ENCODE measurements around the gene DHTKD1.

The DHTKD1 gene, protein sequence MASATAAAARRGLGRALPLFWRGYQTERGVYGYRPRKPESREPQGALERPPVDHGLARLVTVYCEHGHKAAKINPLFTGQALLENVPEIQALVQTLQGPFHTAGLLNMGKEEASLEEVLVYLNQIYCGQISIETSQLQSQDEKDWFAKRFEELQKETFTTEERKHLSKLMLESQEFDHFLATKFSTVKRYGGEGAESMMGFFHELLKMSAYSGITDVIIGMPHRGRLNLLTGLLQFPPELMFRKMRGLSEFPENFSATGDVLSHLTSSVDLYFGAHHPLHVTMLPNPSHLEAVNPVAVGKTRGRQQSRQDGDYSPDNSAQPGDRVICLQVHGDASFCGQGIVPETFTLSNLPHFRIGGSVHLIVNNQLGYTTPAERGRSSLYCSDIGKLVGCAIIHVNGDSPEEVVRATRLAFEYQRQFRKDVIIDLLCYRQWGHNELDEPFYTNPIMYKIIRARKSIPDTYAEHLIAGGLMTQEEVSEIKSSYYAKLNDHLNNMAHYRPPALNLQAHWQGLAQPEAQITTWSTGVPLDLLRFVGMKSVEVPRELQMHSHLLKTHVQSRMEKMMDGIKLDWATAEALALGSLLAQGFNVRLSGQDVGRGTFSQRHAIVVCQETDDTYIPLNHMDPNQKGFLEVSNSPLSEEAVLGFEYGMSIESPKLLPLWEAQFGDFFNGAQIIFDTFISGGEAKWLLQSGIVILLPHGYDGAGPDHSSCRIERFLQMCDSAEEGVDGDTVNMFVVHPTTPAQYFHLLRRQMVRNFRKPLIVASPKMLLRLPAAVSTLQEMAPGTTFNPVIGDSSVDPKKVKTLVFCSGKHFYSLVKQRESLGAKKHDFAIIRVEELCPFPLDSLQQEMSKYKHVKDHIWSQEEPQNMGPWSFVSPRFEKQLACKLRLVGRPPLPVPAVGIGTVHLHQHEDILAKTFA

DNA sequence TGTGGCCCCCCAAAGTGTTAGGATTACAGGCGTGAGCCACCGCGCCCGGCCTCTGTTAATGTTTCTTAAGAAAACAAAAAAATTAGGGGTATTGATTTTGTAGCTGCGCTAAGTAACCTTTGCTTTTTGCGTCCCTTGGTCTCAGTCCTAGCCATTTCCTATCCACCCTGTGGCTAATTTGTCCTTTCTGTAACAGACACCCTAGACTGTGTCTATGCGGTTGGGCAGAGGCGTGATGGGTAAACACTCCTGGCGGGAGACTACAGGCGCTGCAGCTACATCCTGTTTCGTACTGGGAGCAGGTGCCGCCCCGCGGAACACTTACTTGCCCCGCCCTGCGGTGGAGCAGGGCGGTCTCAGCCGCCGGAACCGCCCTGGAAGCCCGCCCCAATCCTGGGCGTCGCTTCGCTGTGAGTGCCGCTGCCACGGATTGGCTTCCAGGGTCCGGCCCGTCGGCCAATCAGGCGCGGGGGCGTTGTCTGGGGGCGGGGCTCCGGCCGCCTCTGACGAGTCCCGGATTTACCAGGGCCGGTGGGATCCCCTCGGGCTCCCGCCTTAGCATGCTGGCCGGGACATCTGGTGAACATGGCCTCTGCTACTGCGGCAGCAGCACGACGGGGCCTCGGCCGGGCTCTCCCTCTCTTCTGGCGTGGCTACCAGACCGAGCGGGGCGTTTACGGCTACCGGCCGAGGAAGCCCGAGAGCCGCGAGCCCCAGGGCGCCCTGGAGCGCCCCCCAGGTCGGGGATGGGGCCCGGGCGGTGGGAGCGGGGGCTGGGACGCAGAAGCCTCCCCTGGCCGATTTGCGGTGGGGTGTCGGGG, at the start of gene DHTKD1:
DHTKD1 (plus strand) TSS at position 506 of the 821 bp plus-strand sequence; CDS start at position 586, 80 bp downstream.
- peak; percentile 99 to 100 for ATAC-seq

DNA sequence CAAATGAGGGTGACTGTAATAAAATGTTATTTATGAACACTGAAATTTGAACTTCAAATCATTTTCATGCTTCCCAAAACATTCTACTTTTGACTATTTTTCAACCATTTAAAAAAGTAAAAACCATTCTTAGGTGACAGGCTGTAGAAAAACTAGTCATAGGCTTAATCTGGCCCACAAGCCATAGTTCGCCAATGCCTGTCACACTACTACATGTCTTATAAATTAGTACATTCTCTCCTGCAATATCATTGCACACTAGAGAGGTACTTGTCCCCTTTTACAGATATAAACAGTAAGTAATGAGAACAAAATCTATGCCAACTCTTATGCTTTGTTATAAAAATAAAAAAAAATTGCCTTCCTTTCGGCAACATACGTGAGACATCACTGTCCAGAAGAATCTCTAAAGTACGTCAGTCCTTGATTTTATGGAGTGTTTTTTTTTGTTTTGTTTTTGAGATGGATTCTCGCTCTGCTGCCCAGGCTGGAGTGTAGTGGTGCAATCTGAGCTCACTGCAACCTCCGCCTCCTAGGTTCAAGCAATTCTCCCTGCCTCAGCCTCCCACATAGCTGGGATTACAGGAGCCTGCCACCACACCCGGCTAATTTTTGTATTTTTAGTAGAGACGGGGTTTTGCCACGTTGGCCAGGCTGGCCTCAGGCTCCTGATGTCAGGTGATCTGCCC, 49.3 kb upstream of the DHTKD1 start:
- ATAC-seq = no peak

DNA sequence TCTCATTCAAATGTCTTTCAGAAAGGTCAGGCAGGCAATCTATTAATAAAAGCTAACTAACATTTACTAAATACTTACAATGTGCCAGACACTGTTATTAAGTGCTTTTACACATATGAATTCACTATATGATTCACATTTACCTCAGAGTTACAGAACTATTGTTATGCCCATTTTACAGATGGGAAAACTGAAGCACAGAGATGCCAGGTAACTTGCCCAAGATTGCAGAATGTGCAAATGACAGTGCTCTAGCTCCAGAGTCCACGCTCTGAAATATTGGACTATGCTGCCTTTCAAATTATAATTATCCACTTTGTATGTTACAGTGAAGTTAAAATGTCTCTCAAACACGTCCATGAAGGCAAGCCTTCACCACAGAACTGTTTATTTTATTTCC, 48.2 kb upstream of the DHTKD1 start:
- ATAC-seq = no peak

DNA sequence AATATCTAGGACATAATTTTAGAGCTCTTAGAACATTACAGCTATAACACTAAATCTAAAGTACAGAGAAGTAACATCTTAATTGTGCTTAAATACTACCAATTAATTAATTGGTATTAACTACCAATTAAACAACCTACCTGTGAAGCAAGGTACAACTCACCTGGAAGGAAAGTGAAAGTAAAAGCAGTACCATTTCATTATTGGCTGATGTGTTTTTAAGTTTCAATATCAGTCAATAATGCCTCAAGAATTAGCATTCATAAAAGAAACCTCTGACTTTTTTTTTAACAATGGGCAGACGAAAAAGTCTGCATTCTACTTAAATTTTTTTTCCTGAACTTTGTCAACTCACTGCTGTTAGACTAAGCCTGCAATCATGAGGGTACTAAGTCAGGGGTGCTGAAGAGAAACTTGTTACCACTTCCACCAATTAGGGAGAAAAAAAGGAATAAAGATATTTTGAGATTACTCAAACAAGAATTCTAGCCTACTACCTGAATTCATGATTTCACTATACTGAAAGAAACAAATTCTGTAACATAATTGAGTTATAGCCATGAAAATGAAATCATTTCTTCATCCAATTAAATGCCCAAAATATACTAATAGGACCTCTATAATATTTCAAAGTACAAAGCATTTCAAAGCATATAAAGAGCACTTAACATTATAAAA, 46.0 kb upstream of the DHTKD1 start:
- peak; percentile 60 to 87 for ATAC-seq

DNA sequence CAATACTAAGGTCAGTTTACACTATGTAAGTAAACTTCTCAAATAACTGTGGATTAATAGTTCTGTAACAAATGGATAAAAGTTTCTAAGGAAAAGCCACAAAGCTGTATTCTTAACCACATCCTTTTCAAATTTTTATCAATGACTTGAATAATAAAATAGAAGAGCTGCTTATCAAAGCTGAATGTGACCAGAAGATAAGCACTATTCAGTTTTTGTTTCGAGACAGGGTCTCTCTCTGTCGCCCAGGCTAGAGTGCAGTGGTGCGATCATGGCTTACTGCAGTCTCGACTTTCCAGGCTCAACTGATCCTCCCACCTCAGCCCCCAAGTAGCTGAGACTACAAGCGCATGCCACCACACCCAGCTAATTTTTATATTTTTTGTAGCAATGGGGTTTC, 43.2 kb upstream of the DHTKD1 start:
- ATAC-seq = no peak

DNA sequence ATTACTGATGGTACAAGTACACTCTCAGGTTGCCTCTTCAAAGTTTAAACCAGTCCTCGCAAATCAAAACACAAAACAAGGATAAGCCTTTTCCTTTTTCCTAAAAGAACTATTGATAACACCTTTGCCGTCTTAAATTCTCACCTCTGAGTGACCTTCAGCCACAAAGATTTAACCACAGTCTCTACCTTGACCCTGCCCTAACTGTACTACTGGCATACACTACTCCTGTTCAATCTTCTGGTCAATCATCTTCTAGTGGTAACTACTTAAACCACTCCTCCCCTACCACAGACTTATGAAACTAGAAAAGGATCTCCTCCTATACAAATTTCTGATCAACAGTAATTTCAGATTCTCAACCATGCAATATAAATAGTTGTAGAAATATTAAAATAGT, 41.2 kb upstream of the DHTKD1 start:
- no peak for ATAC-seq

DNA sequence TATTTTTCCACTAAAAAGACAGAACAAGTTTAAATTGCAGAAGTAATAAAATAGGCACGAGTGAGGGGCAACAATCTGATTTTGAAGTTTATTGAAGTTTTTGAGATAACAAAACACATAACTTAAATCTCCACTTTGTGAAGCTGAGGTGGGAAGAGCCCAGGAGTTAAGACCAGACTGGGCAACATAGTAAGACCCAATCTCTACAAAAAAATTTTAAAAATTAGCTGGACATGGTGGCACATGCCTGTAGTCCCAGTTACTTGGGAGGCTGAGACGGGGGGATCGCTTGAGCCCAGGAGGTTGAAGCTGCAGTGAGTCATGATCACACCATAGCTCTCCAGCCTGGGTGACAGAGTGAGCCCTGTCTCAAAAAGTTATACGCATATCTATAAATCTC, 37.4 kb upstream of the DHTKD1 start:
- ATAC-seq = no peak

DNA sequence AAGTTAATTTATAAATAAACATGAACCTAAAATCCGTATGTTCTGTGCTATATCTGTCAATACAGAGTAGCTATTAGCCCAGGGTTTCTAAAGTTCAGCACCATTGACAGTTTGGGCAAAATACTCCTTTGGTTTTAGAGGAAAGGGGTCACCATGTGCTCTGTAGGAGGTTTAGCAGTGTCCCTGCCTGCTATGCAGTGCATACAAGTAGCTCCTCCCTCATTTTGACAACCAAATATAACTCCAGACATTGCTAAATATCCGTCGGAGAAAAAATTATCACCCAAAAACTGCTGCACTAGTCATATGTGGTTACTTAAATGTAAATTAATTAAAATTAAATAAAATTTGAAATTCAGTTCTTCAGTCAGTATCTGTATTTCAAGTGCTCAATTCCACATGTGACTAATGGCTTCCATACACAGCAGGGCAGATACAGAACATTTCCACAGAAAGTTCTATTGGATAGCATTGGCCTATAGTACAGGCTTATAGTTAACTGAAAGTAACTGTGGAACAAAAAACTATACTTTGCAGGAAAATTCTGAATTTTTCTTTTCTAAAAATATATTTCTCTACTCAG, 32.6 kb upstream of the DHTKD1 start:
- no peak for ATAC-seq

DNA sequence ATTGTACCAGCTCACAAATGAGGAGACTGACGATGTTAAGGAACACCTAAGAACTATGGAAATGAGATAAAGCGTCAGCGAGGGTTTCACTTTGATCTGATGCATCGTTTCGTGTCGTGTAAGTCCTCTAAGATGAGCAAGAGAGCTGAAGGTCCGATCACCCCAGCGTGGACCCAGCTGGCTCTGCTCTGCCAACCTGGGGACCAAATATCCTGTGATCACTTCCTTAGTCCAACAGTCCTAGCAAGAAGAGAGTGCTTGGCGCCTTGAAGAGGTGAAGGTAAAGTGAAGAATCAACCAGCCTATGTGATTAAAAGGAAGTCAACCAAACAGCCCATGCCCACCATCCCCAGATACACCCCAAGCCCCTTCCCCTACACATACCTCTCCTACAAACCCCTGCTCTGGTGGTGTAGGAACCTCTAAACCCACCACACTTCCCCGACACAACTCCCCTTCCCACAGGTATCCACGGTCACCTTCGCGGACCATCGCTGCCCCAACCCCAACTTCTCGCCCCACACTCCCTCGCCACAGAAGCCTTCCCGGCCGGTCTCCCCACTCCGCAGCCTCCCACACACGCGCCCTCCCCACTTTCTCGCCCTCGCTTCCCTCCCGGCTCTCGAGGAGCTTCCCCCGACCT, 26.9 kb upstream of the DHTKD1 start:
- ATAC-seq = peak; percentile 21 to 24

DNA sequence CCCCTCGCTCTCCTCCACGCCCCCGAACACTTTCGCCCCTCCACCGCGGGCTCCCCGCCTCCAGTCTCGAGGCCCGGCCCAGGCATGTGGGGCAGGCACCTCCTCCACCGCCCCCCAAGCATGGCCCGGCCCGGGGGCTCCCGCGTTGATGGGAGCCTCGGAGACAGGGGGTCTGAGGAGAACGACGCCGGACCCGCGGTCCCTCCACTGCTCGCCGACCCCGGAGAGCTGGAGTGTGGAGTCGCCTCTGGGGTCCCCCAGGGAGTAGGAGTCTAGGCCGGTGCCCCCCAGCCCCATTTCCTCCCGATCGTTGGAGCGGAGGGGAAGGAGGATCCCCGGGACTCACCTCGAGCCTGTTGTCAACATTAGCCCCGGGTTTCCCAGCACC, 26.4 kb upstream of the DHTKD1 start:
- ATAC-seq = peak; percentile 25 to 29

DNA sequence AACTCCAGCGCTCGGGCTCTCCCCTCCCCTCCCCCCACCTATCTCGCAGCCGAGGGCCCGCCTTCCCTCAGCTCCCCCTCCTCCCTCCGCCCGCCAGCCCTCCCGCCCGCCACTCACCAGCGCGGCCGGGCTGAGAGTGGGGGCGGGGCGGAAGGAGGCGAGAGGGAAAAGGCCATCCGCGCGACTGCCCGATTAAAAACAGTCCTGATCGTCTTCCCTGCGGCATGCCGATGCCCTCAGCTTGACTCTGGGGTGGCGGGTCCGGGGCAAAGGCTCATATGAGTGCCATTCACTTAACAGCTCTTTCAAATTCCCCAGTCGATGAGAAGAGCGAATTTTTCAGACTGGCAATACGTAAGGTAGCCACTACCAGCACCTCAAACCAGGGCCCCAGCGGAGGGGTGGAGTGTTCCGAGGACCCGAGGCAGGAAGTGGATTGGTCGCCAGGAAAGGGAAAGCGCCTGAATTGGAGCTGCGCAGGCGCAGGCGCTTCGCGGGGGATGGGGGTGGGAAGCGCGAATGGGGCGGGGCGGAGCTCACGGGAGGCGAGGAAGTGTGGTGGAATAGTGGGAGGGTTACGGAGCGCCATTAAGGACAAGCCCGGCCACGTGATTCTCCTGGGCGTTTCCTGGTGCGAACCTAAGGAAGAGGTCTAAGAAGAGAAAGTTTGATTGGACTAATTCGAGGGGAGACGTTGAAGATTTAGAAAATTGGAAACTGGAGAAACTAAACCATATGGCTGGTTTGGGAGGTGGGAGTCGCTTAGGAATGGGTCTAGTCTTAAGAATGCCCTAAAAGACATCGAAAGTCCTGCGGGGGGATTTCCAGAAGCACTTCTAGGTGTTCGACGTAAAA, 25.7 kb upstream of the DHTKD1 start, which contains the start of gene UPF2:
UPF2 (minus strand) TSS at position 13 of the 855 bp plus-strand sequence. CDS start 7,386 bp downstream, outside the sequence.
- ATAC-seq = peak; percentile 82 to 86

DNA sequence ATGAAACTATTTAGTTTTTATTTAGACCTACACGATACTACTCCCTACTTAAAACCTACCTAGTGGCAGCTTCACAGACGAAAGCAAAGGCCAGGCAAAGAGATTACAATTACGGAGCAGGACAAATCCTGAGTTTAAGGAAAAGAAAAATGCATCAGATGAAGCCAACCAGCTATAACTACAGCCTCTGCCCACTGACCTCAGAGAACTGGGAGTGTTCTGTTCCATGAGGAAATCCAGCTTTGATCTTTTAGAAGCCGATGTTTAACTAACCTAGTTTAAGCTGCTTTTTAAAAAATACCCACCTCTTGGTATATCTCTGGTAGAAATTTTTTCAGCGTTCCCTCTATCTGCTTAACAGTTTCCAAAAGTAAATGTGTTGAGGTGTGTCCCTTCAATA, 23.2 kb upstream of the DHTKD1 start:
- ATAC-seq = no peak

DNA sequence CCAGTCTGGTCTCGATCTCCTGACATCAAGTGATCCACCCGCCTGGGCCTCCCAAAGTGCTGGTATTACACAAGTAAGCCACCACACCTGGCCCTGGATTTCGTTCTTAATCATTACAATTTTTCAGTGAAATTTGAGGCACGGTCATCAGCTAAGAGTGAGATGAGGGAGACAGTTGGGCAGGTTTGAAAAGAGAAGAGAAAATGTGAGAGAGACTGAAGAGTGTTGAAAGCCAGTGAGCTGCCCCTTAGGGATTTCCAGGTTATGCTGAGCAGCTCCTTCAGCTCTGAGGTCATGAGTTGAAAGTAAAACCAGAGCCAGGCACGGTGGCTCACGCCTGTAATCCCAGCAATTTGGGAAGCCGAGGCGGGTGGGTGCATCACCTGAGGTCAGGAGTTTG, 20.2 kb upstream of the DHTKD1 start:
- peak in 1 of 2 donors; percentile 12 for ATAC-seq

DNA sequence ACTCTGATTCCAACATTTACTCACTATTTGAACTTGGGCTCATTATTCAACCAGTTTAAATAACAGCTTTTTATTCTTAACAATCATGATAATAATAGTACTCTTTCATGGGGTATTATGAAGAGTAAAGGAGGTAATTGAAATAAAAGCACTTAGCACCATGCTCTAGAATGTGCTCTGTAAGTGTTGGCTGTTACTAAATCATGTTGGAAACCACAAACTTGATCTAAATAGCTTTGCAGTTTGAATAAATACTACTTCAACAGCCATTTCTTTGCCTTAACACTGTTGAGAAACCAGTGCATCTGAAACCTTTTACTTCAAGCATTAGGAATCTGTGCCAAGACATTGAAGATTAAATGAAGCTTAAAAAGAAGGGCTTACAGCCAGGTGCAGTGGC, 18.2 kb upstream of the DHTKD1 start:
- ATAC-seq = no peak

DNA sequence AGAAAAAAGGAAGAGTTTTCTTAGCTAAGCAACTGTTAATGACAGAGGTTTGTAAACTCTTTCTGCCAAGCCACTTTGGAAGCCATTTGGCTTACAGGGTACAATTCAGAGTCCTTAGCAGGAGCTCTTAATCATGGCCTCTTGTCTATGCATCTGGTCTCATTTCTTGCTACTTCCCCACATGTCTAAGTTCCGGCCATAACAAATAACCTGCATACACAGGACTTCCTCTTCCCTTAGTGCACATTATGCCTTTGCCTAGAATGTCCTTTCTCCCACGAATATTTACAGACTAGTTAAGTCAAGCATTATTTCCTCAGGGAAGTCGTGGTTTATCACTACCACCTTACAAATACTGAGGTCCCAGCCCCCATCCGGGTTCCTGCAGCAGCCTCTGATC, 17.5 kb upstream of the DHTKD1 start:
- ATAC-seq = no peak

DNA sequence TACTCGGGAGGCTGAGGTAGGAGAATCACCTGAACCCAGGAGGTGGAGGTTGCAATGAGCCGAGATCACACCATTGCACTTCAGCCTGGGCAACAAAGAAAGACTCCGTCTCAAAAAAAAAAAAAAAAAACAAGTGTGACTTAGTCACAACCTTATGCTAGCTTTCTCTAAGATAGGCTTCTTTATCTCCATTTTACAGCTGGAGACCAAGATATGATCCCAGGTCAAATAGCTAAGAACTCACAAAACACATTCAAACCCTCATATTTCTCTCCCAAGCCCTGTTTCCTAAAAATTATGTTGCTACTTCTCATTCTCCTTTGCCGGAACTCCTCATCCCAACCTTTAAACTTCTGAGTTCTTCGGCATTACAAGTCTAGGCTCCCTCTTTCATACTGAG, 13.0 kb upstream of the DHTKD1 start:
- ATAC-seq = no peak

DNA sequence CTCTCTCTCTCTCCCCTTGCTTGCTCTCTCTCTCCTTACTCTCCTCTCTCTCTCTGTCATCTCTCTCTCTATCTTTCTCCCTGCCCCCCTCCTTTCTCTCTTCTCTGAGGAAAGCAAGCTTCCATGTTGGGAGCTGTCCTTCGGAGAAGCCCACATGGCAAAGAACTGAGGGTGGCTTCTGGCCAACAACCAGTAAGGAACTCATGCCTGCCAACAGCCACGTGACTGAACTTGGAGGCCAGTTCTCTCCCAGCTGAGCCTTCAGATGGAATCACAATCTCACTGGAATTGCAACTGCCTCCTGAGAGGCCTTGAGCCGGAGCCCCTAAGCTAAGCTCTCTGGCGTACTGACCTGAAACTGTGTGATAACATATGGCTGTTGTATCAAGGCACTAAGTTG, 12.0 kb upstream of the DHTKD1 start:
- no peak for ATAC-seq

DNA sequence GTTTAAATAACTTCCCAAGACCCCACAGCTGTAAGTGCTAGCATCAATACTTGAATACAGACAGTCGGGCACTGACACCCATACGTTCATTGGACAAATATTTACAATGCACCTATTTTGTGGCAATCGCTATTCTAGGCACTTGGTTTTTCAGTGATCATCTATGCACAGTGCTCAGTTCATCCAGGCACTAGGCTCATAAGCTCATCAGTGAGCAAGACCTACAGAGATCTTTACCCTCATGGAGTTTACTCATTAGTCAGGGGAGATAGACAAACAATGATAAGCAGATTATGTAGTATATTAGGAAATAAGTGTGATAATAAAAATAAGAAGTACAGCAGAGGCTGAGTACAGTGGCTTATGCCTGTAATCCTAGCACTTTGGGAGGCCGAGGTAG, 7.6 kb upstream of the DHTKD1 start:
- no peak for ATAC-seq

DNA sequence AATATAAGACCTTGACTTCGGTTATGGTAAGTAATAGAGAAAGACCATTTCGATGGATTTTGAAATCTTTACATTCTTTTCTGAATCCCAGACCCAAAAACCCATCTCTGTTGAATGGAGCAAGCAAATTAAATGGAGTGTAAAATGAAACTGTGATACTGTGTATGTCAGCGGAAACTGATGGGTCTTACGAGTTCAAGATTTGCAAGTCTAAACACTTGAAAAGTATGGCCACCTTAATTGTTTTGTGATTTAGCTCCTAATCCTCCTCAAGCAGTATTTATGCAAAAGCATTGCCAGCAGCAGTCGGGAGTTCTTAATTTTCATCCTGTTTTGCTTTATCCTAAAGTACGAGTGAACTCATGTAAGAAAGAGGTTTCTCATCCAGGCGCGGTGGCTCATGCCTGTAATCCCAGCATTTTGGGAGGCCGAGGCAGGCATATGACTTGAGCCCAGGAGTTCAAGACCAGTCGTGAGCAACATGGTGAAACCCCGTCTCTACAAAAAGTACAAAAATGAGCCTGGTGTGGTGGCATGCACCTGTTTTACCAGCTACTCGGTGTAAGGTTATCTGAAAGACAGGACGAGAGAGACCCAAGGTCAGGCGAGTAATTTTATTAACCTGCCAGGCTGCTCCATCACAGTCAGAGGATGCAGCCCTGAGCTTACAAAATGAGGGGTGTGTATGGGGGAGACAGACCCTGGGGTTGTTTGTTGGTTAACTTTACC, 5.8 kb upstream of the DHTKD1 start:
- ATAC-seq = no peak

Measured in activated CD4-positive, CD25-positive, alpha-beta regulatory T cell treated with anti-CD3 and anti-CD28 coated beads, Interleukin-2, amount 50 U/mL, for 24 hours (primary cell).